Dermis lymphatic vessel endothelial cell (primary cell): ENCODE results near the gene DGKQ. TPM values are rescaled to one million over a fixed set of nuclear protein-coding genes. Genes with fewer than 3 reads are reported as not detected.

Experiments used
- total RNA-seq: library from RNA; depleted of rRNA; stranded (reverse); fragments of >200 nt; gene quantifications from 2 replicates; pipeline ENCODE4 v1.2.1, GENCODE V29; 2014

Gene DGKQ
- 12.9 and 17.1 TPM in 2 replicates for total RNA-seq

GRCh38 chr4:973431-974397 is at the start of gene DGKQ:
TSS of gene DGKQ (minus strand) at chr4:973569. CDS start at chr4:973482, 87 bp downstream.

GRCh38 chr4:1011022-1011665 is 37.8 kb upstream of the DGKQ start, which contains the start of gene FGFRL1:
TSS of gene FGFRL1 (plus strand) at chr4:1011626. CDS start at chr4:1012486, 860 bp downstream.

GRCh38 chr4:993111-994029 is 20.0 kb upstream of the DGKQ start, which contains the start of gene SLC26A1:
TSS of gene SLC26A1 (minus strand) at chr4:993404. CDS start at chr4:991703, 1,701 bp downstream.

GRCh38 chr4:986879-987623 is 13.7 kb upstream of the DGKQ start, which contains the start of gene IDUA:
TSS of gene IDUA (plus strand) at chr4:987044. CDS start at chr4:987085, 41 bp downstream.

DNA sequence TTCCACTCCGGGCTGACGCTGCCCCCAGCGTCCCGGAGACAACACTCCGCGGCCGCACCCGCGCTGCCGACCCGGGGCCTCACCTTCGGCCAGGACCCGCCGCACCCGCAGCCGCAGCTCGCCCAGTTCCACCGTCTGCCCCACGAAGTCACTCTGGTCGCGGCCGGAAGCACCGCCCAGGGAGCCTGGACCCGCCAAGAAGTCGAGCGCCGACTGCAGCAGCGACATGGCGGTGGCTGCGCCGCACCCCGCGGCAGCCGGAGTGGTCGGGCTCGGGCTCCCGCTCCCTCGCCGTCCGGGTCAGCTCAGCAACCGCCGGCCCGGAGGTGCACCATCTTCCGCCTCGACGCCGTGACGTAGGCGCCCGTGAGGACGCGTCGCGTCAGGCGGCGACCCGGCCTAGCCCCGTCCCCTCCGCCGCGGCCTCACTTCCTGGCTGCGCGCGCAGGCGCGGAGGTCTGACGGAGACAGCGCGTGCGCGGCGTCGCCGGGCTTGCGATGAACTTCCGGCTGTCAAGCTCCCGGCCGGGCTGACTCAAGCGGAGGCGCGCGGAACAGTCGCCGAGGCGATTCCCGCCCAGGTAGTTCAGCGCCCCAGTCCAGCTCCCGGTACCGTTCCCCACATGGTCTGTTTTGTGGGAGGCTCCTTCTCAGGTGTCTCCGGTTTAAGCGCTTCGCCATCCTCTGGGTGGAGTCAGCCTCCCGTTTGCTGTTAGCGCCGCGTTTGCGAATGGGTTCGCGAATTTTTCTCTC is 41.2 kb downstream of the DGKQ start, which contains the start of the genes GAK and TMEM175:
TSS of gene GAK (minus strand) at position 357 of the 753 bp plus-strand sequence. CDS start at position 228, 129 bp downstream.
TSS of gene TMEM175 (plus strand) at position 501 of the 753 bp plus-strand sequence. CDS start 15,280 bp downstream, outside the sequence.

Other genes starting within 250 kb of the DGKQ start
- gene CPLX1, start 147.4 kb downstream of the DGKQ start, total RNA-seq, result 0.09 TPM in 1 of 2 replicates, not detected in the other
- 59.4 and 81.4 TPM in 2 replicates for gene GAK, start 41.3 kb downstream of the DGKQ start, total RNA-seq
- 8.6 and 10.4 TPM in 2 replicates for gene TMEM175, start 41.1 kb downstream of the DGKQ start, total RNA-seq
- 5.2 and 6.4 TPM in 2 replicates for gene IDUA, start 13.5 kb upstream of the DGKQ start, total RNA-seq
- 0.09 and 0.22 TPM in 2 replicates for gene SLC26A1, start 19.8 kb upstream of the DGKQ start, total RNA-seq
- 5.7 and 8.7 TPM in 2 replicates for gene FGFRL1, start 38.1 kb upstream of the DGKQ start, total RNA-seq
- gene RNF212, start 140.0 kb upstream of the DGKQ start, total RNA-seq, result 0.54 and 0.69 TPM in 2 replicates
- gene SPON2, start 199.0 kb upstream of the DGKQ start, total RNA-seq, result 0.34 and 2.5 TPM in 2 replicates